Measurements from ENCODE around the gene PCGF1. TPM values are rescaled to one million over a fixed set of nuclear protein-coding genes. Genes with fewer than 3 reads are reported as not detected.

PCGF1 gene
- polyA plus RNA-seq, 1 donor = 25.5 TPM

DNA sequence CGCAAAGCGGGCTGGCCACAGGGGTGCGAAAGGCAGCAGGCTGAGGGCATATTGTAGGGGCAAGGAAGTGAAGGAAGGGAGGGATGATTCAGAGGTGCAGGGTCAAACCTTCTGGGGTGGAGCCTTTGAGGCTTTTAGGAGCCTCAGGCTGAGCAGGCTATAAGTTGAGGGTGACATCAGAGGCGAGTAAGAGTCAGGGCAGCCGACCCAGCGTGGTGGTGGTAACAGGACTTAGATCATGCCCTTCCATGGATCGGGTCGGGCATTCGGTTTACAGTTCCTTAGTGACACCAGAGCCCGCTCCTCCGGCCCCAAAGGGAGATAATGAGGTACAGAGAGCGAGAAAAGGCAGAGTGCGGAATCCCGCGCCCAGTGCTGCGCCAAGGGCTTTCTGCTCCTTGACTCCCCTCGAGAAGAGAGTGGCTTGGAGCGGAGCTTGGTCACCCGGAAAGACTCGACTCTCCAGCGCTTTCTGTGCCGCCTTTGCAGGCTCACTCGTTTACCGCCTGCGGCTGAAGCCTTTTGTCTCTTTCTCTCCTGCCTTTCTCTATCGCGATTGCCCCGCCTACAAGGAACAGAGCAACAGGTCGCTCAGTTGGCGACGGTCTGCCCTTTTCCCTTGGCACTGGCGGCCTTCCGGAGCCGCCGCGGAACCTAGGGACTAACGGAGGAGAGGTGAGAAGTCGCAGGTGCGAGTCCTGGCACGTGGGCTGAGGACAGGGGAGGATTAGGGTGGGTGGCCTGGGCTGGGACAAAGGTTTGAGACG lies 8.8 kb downstream of the PCGF1 start:
- Histone ChIP-seq H3K36me3 (ENCODE audit: control insufficient read depth, insufficient read depth, low read length) (peaks cover 12% of the 10 kb centered on the region), H3K4me1 (ENCODE audit: control insufficient read depth, insufficient read depth, low read length) (peaks cover 33% of the 10 kb centered on the region), H3K4me3 (ENCODE audit: low read length) (peak overlapping the region; percentile 74), H3K9me3 (ENCODE audit: control insufficient read depth, low read depth, low read length) (peaks cover 9% of the 10 kb centered on the region), H3K27ac (ENCODE audit: low read length) (peak overlapping the region; percentile 97), H3K27me3 (ENCODE audit: control insufficient read depth, insufficient read depth, low read length) (peaks cover 54% of the 10 kb centered on the region)
- DNase-seq = peak in 1 of 2 donors; percentile 71
- no CpG with 5 or more reads among the region's 41 CpGs for WGBS (ENCODE audit: insufficient coverage, low lambda C conversion rate)

DNA sequence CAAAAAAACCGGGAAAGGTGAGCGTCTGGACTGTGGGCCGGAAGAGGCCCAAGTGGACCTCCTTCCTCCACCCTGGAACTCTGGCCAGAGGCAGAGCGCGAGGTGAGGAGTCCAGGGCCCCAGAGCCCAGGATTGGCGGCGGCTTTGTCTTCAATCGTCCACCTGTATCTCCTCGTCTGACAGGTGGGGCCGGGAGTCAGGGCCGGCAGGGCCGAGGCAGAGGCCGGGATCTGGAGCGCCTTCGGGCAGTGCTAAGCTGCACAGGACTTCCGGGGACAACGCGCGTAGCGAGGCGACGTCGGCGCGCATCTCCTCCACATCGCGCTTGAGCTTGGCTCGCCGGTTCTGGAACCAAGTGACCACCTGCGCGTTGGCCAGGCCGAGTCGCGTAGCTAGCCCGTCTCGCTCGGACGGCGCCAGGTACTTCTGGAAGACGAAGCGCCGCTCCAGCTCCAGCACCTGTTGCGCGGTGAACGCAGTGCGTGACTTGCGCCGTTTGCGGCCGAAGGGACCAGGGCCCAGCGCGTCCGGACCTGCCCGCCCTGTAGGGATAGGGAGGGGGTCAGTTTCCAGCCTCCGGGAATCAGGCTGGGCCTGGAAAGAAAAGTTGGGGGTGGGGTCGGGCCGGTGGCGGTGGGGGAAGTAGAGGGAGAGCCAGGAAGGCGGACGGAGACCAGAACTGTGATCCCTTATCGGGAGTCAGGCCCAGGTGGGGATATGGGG lies 9.6 kb downstream of the PCGF1 start:
- DNase-seq = peak in 1 of 2 donors; percentile 72
- H3K4me3 ChIP-seq (ENCODE audit: low read length) = peak overlapping the region; percentile 74
- H3K27me3 ChIP-seq (ENCODE audit: control insufficient read depth, insufficient read depth, low read length) = peaks cover 52% of the 10 kb centered on the region
- no CpG with 5 or more reads among the region's 61 CpGs for WGBS (ENCODE audit: insufficient coverage, low lambda C conversion rate)
- peaks cover 7% of the 10 kb centered on the region for H3K9me3 ChIP-seq (ENCODE audit: control insufficient read depth, low read depth, low read length)
- peaks cover 19% of the 10 kb centered on the region for H3K36me3 ChIP-seq (ENCODE audit: control insufficient read depth, insufficient read depth, low read length)
- H3K4me1 ChIP-seq (ENCODE audit: control insufficient read depth, insufficient read depth, low read length) = peaks cover 37% of the 10 kb centered on the region
- H3K27ac ChIP-seq (ENCODE audit: low read length) = peak overlapping the region; percentile 97

DNA sequence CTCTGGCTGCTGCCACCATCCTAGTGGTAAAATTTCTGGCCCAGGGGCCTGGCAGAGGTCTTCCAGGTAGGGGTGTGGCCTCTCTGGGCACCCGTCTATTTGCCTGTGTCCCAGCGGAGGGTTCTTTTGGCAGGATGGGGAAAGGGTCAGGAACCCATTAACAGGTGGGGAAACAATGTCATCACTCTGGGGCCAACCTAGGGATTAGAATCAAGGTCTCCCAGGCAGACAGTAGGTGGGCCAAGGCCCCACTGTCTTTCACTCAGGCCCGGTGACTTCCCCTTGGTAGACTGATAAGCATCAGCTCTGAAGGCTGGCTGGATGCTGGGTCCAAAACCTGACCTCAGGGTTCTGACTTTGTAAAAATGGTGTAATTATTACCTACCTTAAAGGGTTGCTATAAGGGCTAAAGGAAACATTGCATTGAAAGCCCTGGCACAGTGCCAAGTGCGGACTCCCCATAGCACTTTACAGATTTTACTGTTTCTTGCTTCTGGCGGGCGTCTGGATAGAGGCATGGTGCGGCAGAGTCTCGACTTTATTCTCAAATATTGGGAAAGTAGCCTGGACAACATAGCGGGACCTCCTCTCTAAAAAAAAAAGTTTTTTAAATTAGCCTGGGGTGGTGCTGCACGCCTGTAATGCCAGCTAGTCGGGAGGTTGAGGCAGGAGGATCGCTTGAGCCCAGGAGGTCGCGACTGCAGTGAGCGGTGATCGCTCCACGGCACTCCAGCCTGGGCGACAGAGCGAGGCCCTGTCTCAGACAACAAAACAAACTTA lies 10.3 kb downstream of the PCGF1 start:
- DNase-seq = peak in 1 of 2 donors; percentile 73
- Histone ChIP-seq H3K9me3 (ENCODE audit: control insufficient read depth, low read depth, low read length) (peaks cover 6% of the 10 kb centered on the region), H3K4me1 (ENCODE audit: control insufficient read depth, insufficient read depth, low read length) (peaks cover 45% of the 10 kb centered on the region), H3K4me3 (ENCODE audit: low read length) (peak overlapping the region; percentile 74), H3K27me3 (ENCODE audit: control insufficient read depth, insufficient read depth, low read length) (peaks cover 44% of the 10 kb centered on the region), H3K36me3 (ENCODE audit: control insufficient read depth, insufficient read depth, low read length) (peaks cover 27% of the 10 kb centered on the region), H3K27ac (ENCODE audit: low read length) (peak overlapping the region; percentile 97)
- WGBS (ENCODE audit: insufficient coverage, low lambda C conversion rate) = no CpG with 5 or more reads among the region's 19 CpGs

DNA sequence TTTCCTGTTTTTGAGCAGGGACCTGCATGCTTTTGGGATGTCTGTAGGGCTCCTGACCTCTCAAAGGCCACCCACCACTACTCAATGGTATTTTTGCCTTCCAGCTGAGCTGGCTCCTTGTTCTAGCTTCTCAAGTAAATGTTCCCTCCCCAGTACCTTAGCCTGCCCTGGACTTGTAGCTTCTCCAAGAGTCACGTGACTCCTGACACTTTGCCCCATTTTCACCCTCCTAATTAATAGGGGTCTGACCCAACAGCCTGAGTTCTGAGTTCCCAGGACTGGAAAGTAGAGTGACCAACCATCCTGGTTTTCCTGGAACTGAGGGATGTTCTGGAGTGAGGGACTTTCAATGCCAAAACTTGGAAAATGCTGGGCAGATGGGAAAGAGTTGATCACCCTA lies 12.1 kb downstream of the PCGF1 start:
- H3K9me3 ChIP-seq (ENCODE audit: control insufficient read depth, low read depth, low read length) = peaks cover 6% of the 10 kb centered on the region
- H3K27ac ChIP-seq (ENCODE audit: low read length) = no peak overlapping the region
- peaks cover 58% of the 10 kb centered on the region for H3K4me1 ChIP-seq (ENCODE audit: control insufficient read depth, insufficient read depth, low read length)
- H3K27me3 ChIP-seq (ENCODE audit: control insufficient read depth, insufficient read depth, low read length) = peaks cover 33% of the 10 kb centered on the region
- H3K4me3 ChIP-seq (ENCODE audit: low read length) = no peak overlapping the region
- DNase-seq = no peak
- WGBS (ENCODE audit: insufficient coverage, low lambda C conversion rate) = no CpG with 5 or more reads among the region's 1 CpG
- peaks cover 43% of the 10 kb centered on the region for H3K36me3 ChIP-seq (ENCODE audit: control insufficient read depth, insufficient read depth, low read length)

DNA sequence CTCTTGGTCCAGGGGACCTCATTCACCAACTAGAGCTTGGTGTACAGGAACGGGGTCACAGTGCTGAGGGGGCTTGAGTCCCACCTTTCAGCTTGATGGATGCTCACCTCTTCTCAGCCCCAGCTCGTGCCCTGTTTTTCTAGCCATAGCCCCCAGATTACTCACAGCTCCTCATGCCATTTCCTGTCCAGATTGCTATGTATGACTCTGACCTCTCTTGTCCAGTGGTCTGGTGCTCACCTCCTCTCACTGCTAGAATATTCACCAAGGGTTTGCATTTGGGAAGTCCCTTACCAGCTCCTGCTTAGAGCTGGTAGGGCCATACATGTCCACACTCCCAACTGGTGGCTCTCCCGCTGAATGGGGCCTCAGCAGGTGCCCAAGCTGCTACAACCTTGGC lies 13.9 kb downstream of the PCGF1 start:
- Histone ChIP-seq H3K27me3 (ENCODE audit: control insufficient read depth, insufficient read depth, low read length) (peaks cover 14% of the 10 kb centered on the region), H3K36me3 (ENCODE audit: control insufficient read depth, insufficient read depth, low read length) (peaks cover 49% of the 10 kb centered on the region), H3K4me1 (ENCODE audit: control insufficient read depth, insufficient read depth, low read length) (peaks cover 73% of the 10 kb centered on the region), H3K27ac (ENCODE audit: low read length) (no peak overlapping the region), H3K4me3 (ENCODE audit: low read length) (no peak overlapping the region), H3K9me3 (ENCODE audit: control insufficient read depth, low read depth, low read length) (peaks cover 4% of the 10 kb centered on the region)
- WGBS (ENCODE audit: insufficient coverage, low lambda C conversion rate) = no CpG with 5 or more reads among the region's 3 CpGs
- DNase-seq = no peak

DNA sequence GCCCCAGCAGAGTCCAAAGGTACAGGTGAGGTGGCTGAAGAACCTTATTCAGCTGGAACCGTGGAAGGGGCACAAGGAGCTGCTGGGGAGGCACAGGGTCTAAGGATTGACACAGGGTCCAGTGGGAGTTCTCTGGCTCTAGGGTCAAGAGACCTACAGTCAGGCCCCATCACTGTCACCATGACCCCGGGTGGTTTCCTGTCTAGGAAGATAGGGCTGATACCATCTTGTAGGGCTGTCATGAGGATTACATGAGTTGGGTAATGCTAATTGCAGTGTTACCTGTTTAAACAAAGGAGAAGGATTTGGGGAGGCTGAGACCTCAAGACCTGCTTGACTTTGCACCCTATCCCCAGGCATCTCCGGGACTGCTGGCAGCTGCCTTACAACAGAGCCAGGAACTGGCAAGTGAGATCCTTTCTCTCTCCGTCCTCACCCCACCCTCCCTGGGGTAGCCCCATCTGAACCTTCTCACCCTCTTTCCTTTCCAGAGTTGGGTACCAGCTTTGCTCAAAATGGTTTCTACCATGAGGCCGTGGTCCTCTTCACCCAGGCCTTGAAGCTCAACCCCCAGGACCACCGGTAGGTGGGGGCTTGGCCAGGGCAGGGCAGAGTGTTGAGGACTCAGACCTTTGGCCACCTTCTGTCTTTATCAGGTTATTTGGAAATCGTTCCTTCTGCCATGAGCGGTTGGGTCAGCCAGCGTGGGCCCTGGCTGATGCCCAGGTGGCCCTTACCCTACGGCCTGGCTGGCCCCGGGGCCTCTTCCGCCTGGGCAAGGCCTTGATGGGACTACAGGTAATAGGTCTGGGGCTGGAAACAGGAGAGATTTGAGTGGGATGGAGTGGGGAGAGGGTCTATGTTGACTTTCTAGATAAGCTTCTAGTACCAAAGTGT lies 15.6 kb downstream of the PCGF1 start:
- Histone ChIP-seq H3K4me1 (ENCODE audit: control insufficient read depth, insufficient read depth, low read length) (peaks cover 68% of the 10 kb centered on the region), H3K36me3 (ENCODE audit: control insufficient read depth, insufficient read depth, low read length) (peaks cover 55% of the 10 kb centered on the region), H3K27me3 (ENCODE audit: control insufficient read depth, insufficient read depth, low read length) (no peaks in the 10 kb centered on the region), H3K27ac (ENCODE audit: low read length) (peak overlapping the region; percentile 88), H3K4me3 (ENCODE audit: low read length) (no peak overlapping the region), H3K9me3 (ENCODE audit: control insufficient read depth, low read depth, low read length) (no peaks in the 10 kb centered on the region)
- peak in 1 of 2 donors; percentile 81 for DNase-seq
- WGBS (ENCODE audit: insufficient coverage, low lambda C conversion rate) = no CpG with 5 or more reads among the region's 12 CpGs

DNA sequence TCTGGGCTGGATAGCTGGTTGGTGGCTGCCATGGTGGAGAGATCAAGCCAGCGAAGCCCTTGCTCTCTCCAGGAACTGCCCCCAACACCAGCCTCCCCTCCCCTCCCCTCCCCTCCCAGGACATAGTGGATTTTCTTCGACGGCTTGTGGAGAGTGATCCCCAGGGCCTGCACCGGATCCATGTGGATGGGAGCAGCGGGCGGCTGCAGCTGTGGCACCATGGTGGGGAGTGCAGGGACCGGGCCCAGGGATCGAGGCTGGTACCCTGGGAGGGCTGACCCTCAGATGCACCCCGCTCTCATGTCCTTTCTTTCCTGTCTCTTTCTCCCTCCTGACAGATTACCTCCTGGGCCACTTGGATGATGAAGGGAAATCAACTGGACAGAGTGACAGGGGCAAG lies 17.6 kb downstream of the PCGF1 start:
- no peaks in the 10 kb centered on the region for H3K27me3 ChIP-seq (ENCODE audit: control insufficient read depth, insufficient read depth, low read length)
- H3K4me1 ChIP-seq (ENCODE audit: control insufficient read depth, insufficient read depth, low read length) = peaks cover 55% of the 10 kb centered on the region
- H3K9me3 ChIP-seq (ENCODE audit: control insufficient read depth, low read depth, low read length) = no peaks in the 10 kb centered on the region
- peaks cover 61% of the 10 kb centered on the region for H3K36me3 ChIP-seq (ENCODE audit: control insufficient read depth, insufficient read depth, low read length)
- DNase-seq = no peak
- WGBS (ENCODE audit: insufficient coverage, low lambda C conversion rate) = no CpG with 5 or more reads among the region's 9 CpGs
- no peak overlapping the region for H3K4me3 ChIP-seq (ENCODE audit: low read length)
- peak overlapping the region; percentile 88 for H3K27ac ChIP-seq (ENCODE audit: low read length)

DNA sequence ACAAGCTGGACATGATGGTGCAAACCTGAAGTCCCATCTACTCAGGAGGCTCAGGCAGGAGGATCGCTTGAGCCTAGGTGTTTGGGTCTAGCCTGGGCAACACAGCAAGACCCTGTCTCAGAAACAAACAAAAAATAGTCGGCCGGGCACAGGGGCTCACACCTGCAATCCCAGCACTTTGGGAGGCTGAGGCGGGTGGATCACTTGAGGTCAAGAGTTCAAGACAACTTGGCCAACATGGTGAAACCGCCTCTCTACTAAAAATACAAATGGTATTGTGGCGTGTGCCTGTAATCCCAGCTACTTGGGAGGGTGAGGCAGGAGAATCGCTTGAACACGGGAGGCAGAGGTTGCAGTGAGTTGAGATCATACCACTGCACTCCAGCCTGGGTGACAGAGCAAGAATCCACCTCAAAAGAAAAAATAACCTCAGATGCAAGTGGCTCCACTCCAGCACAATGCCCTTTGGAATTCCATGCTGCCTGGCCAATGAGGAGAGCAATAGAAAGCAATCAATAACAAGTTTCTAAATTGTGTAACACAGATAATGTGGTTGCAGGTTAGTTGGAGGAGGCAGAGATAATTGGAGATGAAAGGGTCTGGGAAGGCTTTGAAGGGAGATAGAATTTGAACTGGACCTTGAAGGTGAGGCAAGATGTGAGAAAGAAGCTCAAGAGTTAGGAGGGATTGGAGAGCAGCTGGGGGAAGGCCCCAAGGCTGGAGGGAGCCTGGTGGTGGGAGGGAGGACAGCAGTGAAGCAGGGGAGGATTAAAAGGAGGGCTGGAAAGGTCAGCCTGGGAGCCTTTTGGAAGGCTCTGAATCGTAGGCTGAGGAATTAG lies 18.6 kb downstream of the PCGF1 start:
- peak; percentile 91 to 97 for DNase-seq
- H3K4me3 ChIP-seq (ENCODE audit: low read length) = no peak overlapping the region
- peak overlapping the region; percentile 88 for H3K27ac ChIP-seq (ENCODE audit: low read length)
- no peaks in the 10 kb centered on the region for H3K9me3 ChIP-seq (ENCODE audit: control insufficient read depth, low read depth, low read length)
- H3K4me1 ChIP-seq (ENCODE audit: control insufficient read depth, insufficient read depth, low read length) = peaks cover 55% of the 10 kb centered on the region
- WGBS (ENCODE audit: insufficient coverage, low lambda C conversion rate) = no CpG with 5 or more reads among the region's 9 CpGs
- peaks cover 56% of the 10 kb centered on the region for H3K36me3 ChIP-seq (ENCODE audit: control insufficient read depth, insufficient read depth, low read length)
- H3K27me3 ChIP-seq (ENCODE audit: control insufficient read depth, insufficient read depth, low read length) = no peaks in the 10 kb centered on the region

DNA sequence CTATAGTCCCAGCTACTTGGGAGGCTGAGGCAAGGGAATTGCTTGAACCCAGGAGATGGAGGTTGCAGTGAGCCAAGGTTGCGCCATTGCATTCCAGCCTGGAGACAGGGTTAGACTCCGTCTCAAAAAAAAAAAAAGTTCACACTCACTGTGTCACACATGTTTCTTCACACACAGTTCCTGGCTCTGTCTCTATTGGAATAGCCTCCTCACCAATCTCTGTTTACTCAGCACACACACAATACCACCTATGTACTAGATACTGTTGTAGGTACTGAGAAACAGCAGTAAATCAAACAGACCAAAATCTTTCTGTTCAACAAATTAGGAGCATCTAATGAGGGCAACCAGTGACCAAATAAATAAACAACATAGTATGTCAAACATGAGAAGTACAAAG lies 21.4 kb downstream of the PCGF1 start:
- no CpG with 5 or more reads among the region's 2 CpGs for WGBS (ENCODE audit: insufficient coverage, low lambda C conversion rate)
- no peak for DNase-seq

More for the DNA sequence above, 21.4 kb downstream of the PCGF1 start:
- peaks cover 30% of the 10 kb centered on the region for H3K36me3 ChIP-seq (ENCODE audit: control insufficient read depth, insufficient read depth, low read length)
- H3K9me3 ChIP-seq (ENCODE audit: control insufficient read depth, low read depth, low read length) = no peaks in the 10 kb centered on the region
- H3K4me1 ChIP-seq (ENCODE audit: control insufficient read depth, insufficient read depth, low read length) = peaks cover 41% of the 10 kb centered on the region
- no peaks in the 10 kb centered on the region for H3K27me3 ChIP-seq (ENCODE audit: control insufficient read depth, insufficient read depth, low read length)
- no peak overlapping the region for H3K27ac ChIP-seq (ENCODE audit: low read length)
- no peak overlapping the region for H3K4me3 ChIP-seq (ENCODE audit: low read length)
